Endothelial cell of umbilical vein (primary cell): ENCODE data around the gene S100A1. TPM values are rescaled to one million over a fixed set of nuclear protein-coding genes. Genes with fewer than 3 reads are reported as not detected.

ENCODE experiments used
- BruUV-seq: library from RNA; stranded (reverse); fragments of 400-500 nt; replicated peaks from 2 replicates; lab custom pipeline; 2021; lab: Mats Ljungman, UMichigan
- CTCF ChIA-PET: fragments of 300-600, 350-600 bp; sonication (Branson Sonifier 250); formaldehyde crosslinking; loops from one replicate; lab custom pipeline; 2021; ENCODE audit warnings: antibody characterized with exemption, inconsistent platforms; lab: Charles Lee
- POLR2A ChIA-PET: fragments of 300-600, 350-600 bp; sonication (Branson Sonifier 250); formaldehyde crosslinking; loops from one replicate; lab custom pipeline; 2021; ENCODE audit warnings: antibody characterized with exemption, inconsistent platforms; lab: Charles Lee
- DNase-seq: peaks from one replicate; pipeline ENCODE4 v3.0.0-alpha.2; 2011; ENCODE audit warnings: low read depth, low spot score
- FAIRE-seq: peaks from 2 replicates; lab custom pipeline; 2011; peaks lifted over from hg19 to GRCh38; lab: Jason Lieb, UNC
- H2AFZ ChIP-seq: 2 replicates; pipeline ENCODE4 v1.6.0; 2012; ENCODE audit warnings: low read depth, low read length, control low read depth, inconsistent platforms
- H3K27ac ChIP-seq: 2 replicates; pipeline ENCODE4 v1.5.1; 2011; ENCODE audit warnings: low read depth, mild to moderate bottlenecking, control low read depth, low read length, moderate library complexity; ENCODE audit not compliant: insufficient read depth
- H3K27me3 ChIP-seq, 2 experiments: 2 replicates each; pipeline versions ENCODE4 v1.6.0 to v1.6.1; 2011; ENCODE audit warnings: low read length in 2 of 2, mixed read lengths in 1 of 2; ENCODE audit not compliant: control insufficient read depth in 2 of 2, insufficient read depth in 2 of 2
- H3K36me3 ChIP-seq, 2 experiments: 2 replicates in 1 of 2; 3 replicates in 1 of 2; pipeline ENCODE4 v1.5.1; 2011; ENCODE audit warnings: low read length in 2 of 2, mild to moderate bottlenecking in 1 of 2, moderate library complexity in 1 of 2; ENCODE audit not compliant: control insufficient read depth in 2 of 2, insufficient read depth in 2 of 2; ENCODE audit errors: extremely low read depth in 1 of 2
- H3K4me1 ChIP-seq: 3 replicates; pipeline ENCODE4 v1.5.1; 2011; ENCODE audit warnings: mild to moderate bottlenecking, low read length; ENCODE audit not compliant: control insufficient read depth, insufficient read depth; ENCODE audit errors: extremely low read depth
- H3K4me2 ChIP-seq: 2 replicates; pipeline ENCODE4 v1.6.1; 2011; ENCODE audit warnings: low read length, control low read depth, mixed read lengths; ENCODE audit not compliant: insufficient read depth
- H3K4me3 ChIP-seq, 3 experiments: fragments of 200-600 bp in 1 of 3; sonication (generic), shearing (Covaris generic) in 1 of 3; replicated peaks in 1 of 3; 2 replicates each; pipeline ENCODE4 v1.5.1; 2011 to 2016; ENCODE audit warnings: control low read depth in 3 of 3, low read length in 3 of 3, mild to moderate bottlenecking in 2 of 3, inconsistent platforms in 1 of 3, low read depth in 1 of 3, moderate library complexity in 1 of 3; ENCODE audit not compliant: insufficient read depth in 1 of 3
- H3K79me2 ChIP-seq: 2 replicates; pipeline ENCODE4 v1.6.0; 2012; ENCODE audit warnings: low read length, inconsistent platforms; ENCODE audit not compliant: control insufficient read depth, insufficient read depth
- H3K9ac ChIP-seq: replicated peaks from 2 replicates; pipeline ENCODE3; 2011; ENCODE audit warnings: low read length, control low read depth; ENCODE audit not compliant: insufficient read depth; ENCODE audit errors: extremely low read depth
- H3K9me1 ChIP-seq: replicated peaks from 3 replicates; pipeline ENCODE4 v1.6.0; 2011; ENCODE audit warnings: mild to moderate bottlenecking, low read length; ENCODE audit not compliant: control insufficient read depth, insufficient read depth; ENCODE audit errors: extremely low read depth
- H3K9me3 ChIP-seq: replicated peaks from 2 replicates; pipeline ENCODE4 v1.5.1; 2012; ENCODE audit warnings: low read length, inconsistent platforms; ENCODE audit not compliant: control insufficient read depth, insufficient read depth
- H4K20me1 ChIP-seq: replicated peaks from 2 replicates; pipeline ENCODE3; 2011; ENCODE audit warnings: mild to moderate bottlenecking, low read length; ENCODE audit not compliant: control insufficient read depth, insufficient read depth; ENCODE audit errors: extremely low read depth
- CTCF ChIP-seq, 2 donors: IDR thresholded peaks; 1 replicate in 1 of 2; 2 replicates in 1 of 2; pipeline ENCODE4 v1.5.1; 2011; ENCODE audit warnings: low read length in 2 of 2, mild to moderate bottlenecking in 2 of 2, moderate library complexity in 2 of 2, control low read depth in 1 of 2, inconsistent platforms in 1 of 2, low read depth in 1 of 2; ENCODE audit not compliant: insufficient read depth in 1 of 2; ENCODE audit errors: extremely low read depth in 1 of 2
- EZH2 ChIP-seq: IDR thresholded peaks from 2 replicates; pipeline ENCODE4 v1.6.1; 2012; ENCODE audit warnings: borderline replicate concordance, low read depth, mild to moderate bottlenecking, moderate library complexity, low read length, inconsistent platforms; ENCODE audit not compliant: severe bottlenecking
- FOS ChIP-seq: IDR thresholded peaks from 2 replicates; pipeline ENCODE4 v1.6.1; 2011; ENCODE audit warnings: mild to moderate bottlenecking, low read length, moderate library complexity, borderline replicate concordance; ENCODE audit not compliant: insufficient read depth
- GATA2 ChIP-seq: IDR thresholded peaks from 2 replicates; pipeline ENCODE4 v1.7.0; 2011; ENCODE audit warnings: low read depth, mild to moderate bottlenecking, moderate library complexity, mixed read lengths, low read length; ENCODE audit not compliant: insufficient read length, insufficient read depth
- JUN ChIP-seq: IDR thresholded peaks from 2 replicates; pipeline ENCODE4 v1.6.1; 2011; ENCODE audit warnings: borderline replicate concordance, low read depth; ENCODE audit not compliant: insufficient read length, insufficient read depth
- MAX ChIP-seq: IDR thresholded peaks from 2 replicates; pipeline ENCODE4 v1.6.1; 2011; ENCODE audit not compliant: insufficient read depth, insufficient read length
- MYC ChIP-seq: IDR thresholded peaks from one replicate; pipeline ENCODE4 v1.6.1; 2011; ENCODE audit warnings: mild to moderate bottlenecking, low read depth, low read length
- POLR2A ChIP-seq: IDR thresholded peaks from 2 replicates; pipeline ENCODE4 v1.6.1; 2012; ENCODE audit warnings: low read depth, mild to moderate bottlenecking, control low read depth, low read length
- POLR2AphosphoS5 ChIP-seq: IDR thresholded peaks from 2 replicates; pipeline ENCODE4 v1.6.1; 2012; ENCODE audit warnings: low read depth, mild to moderate bottlenecking, control low read depth, low read length, moderate library complexity; ENCODE audit not compliant: insufficient read depth
- dilution Hi-C: fragments of 300-500 bp; cut with MboI; formaldehyde crosslinking; loops from one replicate; pipeline ENCODE4 v1.15.0; 2019; ENCODE audit warnings: low sequenced_read_pairs; ENCODE audit not compliant: extremely low pct_ligation_motif_present
- intact Hi-C: fragments of 100-400 bp; cut with micrococcal nuclease; formaldehyde crosslinking; loops from one replicate; pipeline ENCODE4 v1.10.0; 2022
- polyA plus RNA-seq, 4 experiments: library from polyadenylated mRNA; depleted of rRNA in 3 of 4; stranded (reverse) in 3 of 4; unstranded in 1 of 4; fragments of >200 nt; gene quantifications; 2 replicates each; pipeline versions ENCODE4 v1.2.1 to v1.2.3, GENCODE V29; 2011 to 2012; ENCODE audit warnings: missing spikeins in 1 of 4
- total RNA-seq: library from RNA; stranded (reverse); gene quantifications from 2 replicates; pipeline ENCODE4 v1.2.3, GENCODE V29; 2021

Gene S100A1
- total and polyA plus RNA-seq, 2 donors (not counting 3 experiments of a cell fraction or from before 2014, with no cell fraction given), result not detected

- H3K4me3 ChIP-seq, result no peak overlapping the region
- dilution Hi-C loops, result no loop called here
- intact Hi-C loops, result no loop called here
- BruUV-seq, result no TSS peak
- peaks cover 5% of the 10 kb centered on the region for H3K4me1 ChIP-seq
- no peaks in the 10 kb centered on the region for H3K9me3 ChIP-seq
- H3K4me2 ChIP-seq, result no peak overlapping the region
- FAIRE-seq (no peak), DNase-seq (no peak)
- no peaks in the 10 kb centered on the region for H3K27me3 ChIP-seq
- no peak overlapping the region for H3K27ac ChIP-seq
- no peaks in the 10 kb centered on the region for H3K36me3 ChIP-seq
- H4K20me1 ChIP-seq, result no peaks in the 10 kb centered on the region
- ChIA-PET CTCF (interaction anchor here (4.6 kb wide), 1 partner anchor 16 kb away, joined by 24 read pairs; no protein-coding TSS in a partner anchor), POLR2A (no interaction called here)
- H3K9me1 ChIP-seq, result no peaks in the 10 kb centered on the region
- H3K79me2 ChIP-seq, result no peaks in the 10 kb centered on the region
- TF ChIP-seq GATA2 (no peak), JUN (no peak), MYC (no peak), POLR2AphosphoS5 (no peak), POLR2A (no peak), CTCF (IDR thresholded peaks at IDR 0.05; ENCODE audit: extremely low read depth in 1 of 2, insufficient read depth in 1 of 2, low read depth in 1 of 2, low read length in 2 of 2) (no peak), FOS (no peak), MAX (no peak), EZH2 (no peak)
- no peak overlapping the region for H2AFZ ChIP-seq
- no peak overlapping the region for H3K9ac ChIP-seq
Measured at GRCh38 chr1:153588482-153588881, 39.8 kb upstream of the S100A1 start.
